Naive B cell (primary cell): ENCODE measurements around the gene PLA2G4A. TPM values are rescaled to one million over a fixed set of nuclear protein-coding genes. Genes with fewer than 3 reads are reported as not detected.

Experiments
- ATAC-seq, 2 donors: fragments of 150-1000 bp; cut with Tn5 transposase; 2 replicates each; pipeline ENCODE4 v1.10.0; 2021; ENCODE audit warnings: low read depth in 2 of 2, mild to moderate bottlenecking in 2 of 2, moderate library complexity in 2 of 2
- DNase-seq: peaks from one replicate; pipeline ENCODE4 v3.0.0; 2022
- H3K27ac Mint-ChIP-seq, 6 donors: one replicate each; pipeline ENCODE4 v1.8.0; 2020 to 2022; ENCODE audit warnings: mild to moderate bottlenecking in 6 of 6, mixed read lengths in 6 of 6, moderate library complexity in 5 of 6, inconsistent platforms in 2 of 6
- H3K27me3 Mint-ChIP-seq, 3 donors: one replicate each; pipeline ENCODE4 v1.8.0; 2021 to 2022; ENCODE audit warnings: mixed read lengths in 3 of 3, mild to moderate bottlenecking in 1 of 3
- H3K36me3 Mint-ChIP-seq, 2 donors: one replicate each; pipeline ENCODE4 v1.8.0; 2020 to 2022; ENCODE audit warnings: mixed read lengths in 2 of 2, inconsistent platforms in 1 of 2, mild to moderate bottlenecking in 1 of 2
- H3K4me1 Mint-ChIP-seq, 3 donors: one replicate each; pipeline ENCODE4 v1.8.0; 2020 to 2022; ENCODE audit warnings: mixed read lengths in 3 of 3, inconsistent platforms in 1 of 3, mild to moderate bottlenecking in 1 of 3, moderate library complexity in 1 of 3
- H3K4me3 Mint-ChIP-seq, 8 donors: one replicate each; pipeline ENCODE4 v1.8.0; 2020 to 2022; ENCODE audit warnings: mild to moderate bottlenecking in 8 of 8, mixed read lengths in 8 of 8, moderate library complexity in 8 of 8, inconsistent platforms in 2 of 8
- H3K9me3 Mint-ChIP-seq, 7 donors: one replicate each; pipeline ENCODE4 v1.8.0; 2020 to 2022; ENCODE audit warnings: mixed read lengths in 7 of 7, mild to moderate bottlenecking in 5 of 7, inconsistent platforms in 2 of 7, moderate library complexity in 1 of 7
- polyA plus RNA-seq, 6 donors: library from polyadenylated mRNA; unstranded; fragments of 300-500 nt; fragmentation: Illumina TruSeq; gene quantifications; one replicate each; pipeline ENCODE4 v1.2.3, GENCODE V29; 2021; ENCODE audit warnings: low read depth in 6 of 6

The PLA2G4A gene
- polyA plus RNA-seq, 6 donors from 2014 or later: 0.15 to 0.64 TPM; not detected in 4

- Mint-ChIP-seq H3K9me3 (no peaks in the 10 kb centered on the region), H3K27me3 (no peaks in the 10 kb centered on the region), H3K27ac (no peak overlapping the region), H3K4me3 (no peak overlapping the region), H3K36me3 (no peaks in the 10 kb centered on the region), H3K4me1 (no peaks in the 10 kb centered on the region)
- ATAC-seq: no peak
- no peak for DNase-seq
Measured at GRCh38 chr1:186960861-186961260, 132.1 kb downstream of the PLA2G4A start.

- Mint-ChIP-seq H3K9me3 (no peaks in the 10 kb centered on the region), H3K27me3 (no peaks in the 10 kb centered on the region), H3K27ac (no peak overlapping the region), H3K36me3 (no peaks in the 10 kb centered on the region), H3K4me1 (no peaks in the 10 kb centered on the region), H3K4me3 (no peak overlapping the region)
- ATAC-seq: no peak
- DNase-seq: no peak
Measured at GRCh38 chr1:186965847-186966246, 137.1 kb downstream of the PLA2G4A start.

- Mint-ChIP-seq H3K4me3 (no peak overlapping the region), H3K27ac (no peak overlapping the region), H3K36me3 (no peaks in the 10 kb centered on the region), H3K27me3 (no peaks in the 10 kb centered on the region), H3K9me3 (no peaks in the 10 kb centered on the region), H3K4me1 (no peaks in the 10 kb centered on the region)
- no peak for ATAC-seq
- DNase-seq: no peak
Measured at GRCh38 chr1:186966456-186966855, 137.7 kb downstream of the PLA2G4A start.

- H3K36me3 Mint-ChIP-seq: no peaks in the 10 kb centered on the region
- no peak overlapping the region for H3K4me3 Mint-ChIP-seq
- H3K27ac Mint-ChIP-seq: no peak overlapping the region
- no peak for ATAC-seq
- H3K9me3 Mint-ChIP-seq: no peaks in the 10 kb centered on the region
- no peak for DNase-seq
- no peaks in the 10 kb centered on the region for H3K27me3 Mint-ChIP-seq
- no peaks in the 10 kb centered on the region for H3K4me1 Mint-ChIP-seq
Measured at GRCh38 chr1:186967656-186968394, 139.1 kb downstream of the PLA2G4A start.

GRCh38 chr1:186974774-186975181, 146.0 kb downstream of the PLA2G4A start:
- Mint-ChIP-seq H3K4me3 (no peak overlapping the region), H3K9me3 (no peaks in the 10 kb centered on the region), H3K27ac (peak overlapping the region in 1 of 6 donors; percentile 32), H3K4me1 (peaks cover 0 to 6% (median 0%) of the 10 kb centered on the region in 3 donors), H3K27me3 (no peaks in the 10 kb centered on the region), H3K36me3 (no peaks in the 10 kb centered on the region)
- DNase-seq: no peak
- no peak for ATAC-seq

- no peaks in the 10 kb centered on the region for H3K9me3 Mint-ChIP-seq
- no peaks in the 10 kb centered on the region for H3K36me3 Mint-ChIP-seq
- no peaks in the 10 kb centered on the region for H3K27me3 Mint-ChIP-seq
- H3K27ac Mint-ChIP-seq: no peak overlapping the region
- peaks cover 0 to 6% (median 0%) of the 10 kb centered on the region in 3 donors for H3K4me1 Mint-ChIP-seq
- no peak overlapping the region for H3K4me3 Mint-ChIP-seq
- DNase-seq: no peak
- no peak for ATAC-seq
Measured at GRCh38 chr1:186975220-186975619, 146.5 kb downstream of the PLA2G4A start.

GRCh38 chr1:186976700-186977099, 148.0 kb downstream of the PLA2G4A start:
- no peaks in the 10 kb centered on the region for H3K27me3 Mint-ChIP-seq
- H3K9me3 Mint-ChIP-seq: no peaks in the 10 kb centered on the region
- peaks cover 0 to 6% (median 0%) of the 10 kb centered on the region in 3 donors for H3K4me1 Mint-ChIP-seq
- H3K36me3 Mint-ChIP-seq: no peaks in the 10 kb centered on the region
- ATAC-seq (no peak), DNase-seq (no peak)
- no peak overlapping the region for H3K4me3 Mint-ChIP-seq
- H3K27ac Mint-ChIP-seq: peak overlapping the region in 1 of 6 donors; percentile 59

GRCh38 chr1:186977266-186977957, 148.7 kb downstream of the PLA2G4A start:
- H3K4me1 Mint-ChIP-seq: peaks cover 0 to 6% (median 0%) of the 10 kb centered on the region in 3 donors
- no peak for ATAC-seq
- no peak overlapping the region for H3K27ac Mint-ChIP-seq
- no peak for DNase-seq
- no peaks in the 10 kb centered on the region for H3K36me3 Mint-ChIP-seq
- no peak overlapping the region for H3K4me3 Mint-ChIP-seq
- no peaks in the 10 kb centered on the region for H3K27me3 Mint-ChIP-seq
- H3K9me3 Mint-ChIP-seq: no peaks in the 10 kb centered on the region

GRCh38 chr1:186978596-186979556, 150.1 kb downstream of the PLA2G4A start:
- no peaks in the 10 kb centered on the region for H3K9me3 Mint-ChIP-seq
- H3K4me3 Mint-ChIP-seq: no peak overlapping the region
- no peaks in the 10 kb centered on the region for H3K36me3 Mint-ChIP-seq
- DNase-seq: no peak
- H3K4me1 Mint-ChIP-seq: peaks cover 0 to 6% (median 0%) of the 10 kb centered on the region in 3 donors
- H3K27me3 Mint-ChIP-seq: no peaks in the 10 kb centered on the region
- H3K27ac Mint-ChIP-seq: peak overlapping the region in 1 of 6 donors; percentile 40
- no peak for ATAC-seq

- H3K4me3 Mint-ChIP-seq: no peak overlapping the region
- H3K9me3 Mint-ChIP-seq: no peaks in the 10 kb centered on the region
- ATAC-seq (no peak), DNase-seq (no peak)
- H3K36me3 Mint-ChIP-seq: no peaks in the 10 kb centered on the region
- H3K27me3 Mint-ChIP-seq: no peaks in the 10 kb centered on the region
- H3K4me1 Mint-ChIP-seq: peaks cover 0 to 6% (median 0%) of the 10 kb centered on the region in 3 donors
- H3K27ac Mint-ChIP-seq: no peak overlapping the region
Measured at GRCh38 chr1:186980400-186980799, 151.7 kb downstream of the PLA2G4A start.

- Mint-ChIP-seq H3K9me3 (no peaks in the 10 kb centered on the region), H3K27me3 (no peaks in the 10 kb centered on the region), H3K4me3 (no peak overlapping the region), H3K36me3 (no peaks in the 10 kb centered on the region), H3K27ac (no peak overlapping the region), H3K4me1 (peaks cover 0 to 6% (median 0%) of the 10 kb centered on the region in 3 donors)
- DNase-seq: no peak
- ATAC-seq: no peak
Measured at GRCh38 chr1:186982116-186982515, 153.4 kb downstream of the PLA2G4A start.

- DNase-seq: no peak
- ATAC-seq: no peak
- H3K9me3 Mint-ChIP-seq: no peaks in the 10 kb centered on the region
- no peaks in the 10 kb centered on the region for H3K27me3 Mint-ChIP-seq
- H3K4me3 Mint-ChIP-seq: no peak overlapping the region
- H3K4me1 Mint-ChIP-seq: peaks cover 0 to 2% (median 0%) of the 10 kb centered on the region in 3 donors
- no peaks in the 10 kb centered on the region for H3K36me3 Mint-ChIP-seq
- peak overlapping the region in 1 of 6 donors; percentile 4 for H3K27ac Mint-ChIP-seq
Measured at GRCh38 chr1:186983327-186983726, 154.6 kb downstream of the PLA2G4A start.

GRCh38 chr1:186984959-186985358, 156.2 kb downstream of the PLA2G4A start:
- ATAC-seq (no peak), DNase-seq (no peak)
- H3K4me1 Mint-ChIP-seq: no peaks in the 10 kb centered on the region
- peak overlapping the region in 1 of 6 donors; percentile 1 for H3K27ac Mint-ChIP-seq
- H3K9me3 Mint-ChIP-seq: no peaks in the 10 kb centered on the region
- no peak overlapping the region for H3K4me3 Mint-ChIP-seq
- no peaks in the 10 kb centered on the region for H3K36me3 Mint-ChIP-seq
- H3K27me3 Mint-ChIP-seq: peaks cover 0 to 3% (median 0%) of the 10 kb centered on the region in 3 donors
